Activated CD4-positive, CD25-positive, alpha-beta regulatory T cell treated with anti-CD3 and anti-CD28 coated beads, Interleukin-2, amount 50 U/mL, for 24 hours (primary cell): ENCODE data around the gene JARID2.

Source experiments
- ATAC-seq, 2 donors: fragments of 150-1000 bp; cut with Tn5 transposase; one replicate each; pipeline ENCODE4 v1.10.0; 2021; ENCODE audit warnings: mild to moderate bottlenecking in 1 of 2, moderate library complexity in 1 of 2

The JARID2 gene

DNA sequence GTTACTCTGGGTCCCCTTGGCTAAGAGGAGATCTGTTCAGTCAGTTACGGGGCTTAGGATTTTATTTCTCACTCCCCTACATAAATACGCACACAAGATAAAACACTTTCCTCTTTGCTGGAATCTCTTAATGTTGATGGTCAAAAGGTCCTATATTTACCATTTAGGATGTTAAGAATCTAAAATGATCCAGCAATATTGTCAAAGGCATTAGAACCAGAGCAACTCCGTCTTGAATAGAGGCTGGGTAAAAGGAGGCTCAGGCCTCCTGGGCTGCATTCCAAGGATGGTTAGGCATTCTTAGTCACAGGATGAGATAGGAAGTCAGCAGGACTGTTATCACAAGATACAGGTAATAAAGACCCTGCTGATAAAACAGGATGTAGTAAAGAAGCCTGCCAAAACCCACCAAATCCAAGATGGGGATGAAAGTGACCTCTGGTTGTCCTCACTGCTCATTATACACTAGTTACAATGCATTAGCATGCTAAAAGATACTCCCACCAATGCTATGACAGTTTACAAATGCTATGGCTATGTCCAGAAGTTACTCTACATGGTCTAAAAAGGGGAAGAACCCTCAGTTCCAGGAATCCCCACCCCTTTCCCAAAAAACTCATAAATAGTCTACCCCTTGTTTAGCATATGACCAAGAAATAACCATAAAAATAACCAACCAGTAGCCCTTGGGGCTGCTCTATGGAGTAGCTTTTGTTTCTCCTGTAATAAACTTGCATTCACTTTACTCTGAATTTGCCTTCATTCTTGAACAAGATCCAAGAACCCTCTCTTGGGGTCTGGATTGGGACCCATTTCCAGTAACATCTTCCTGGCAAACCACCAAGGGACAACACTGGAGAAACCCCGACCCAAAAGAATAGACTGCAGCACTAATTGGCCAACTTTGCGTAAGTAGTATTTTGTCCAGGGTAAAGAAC lies 309.5 kb downstream of the JARID2 start:
- no peak for ATAC-seq

DNA sequence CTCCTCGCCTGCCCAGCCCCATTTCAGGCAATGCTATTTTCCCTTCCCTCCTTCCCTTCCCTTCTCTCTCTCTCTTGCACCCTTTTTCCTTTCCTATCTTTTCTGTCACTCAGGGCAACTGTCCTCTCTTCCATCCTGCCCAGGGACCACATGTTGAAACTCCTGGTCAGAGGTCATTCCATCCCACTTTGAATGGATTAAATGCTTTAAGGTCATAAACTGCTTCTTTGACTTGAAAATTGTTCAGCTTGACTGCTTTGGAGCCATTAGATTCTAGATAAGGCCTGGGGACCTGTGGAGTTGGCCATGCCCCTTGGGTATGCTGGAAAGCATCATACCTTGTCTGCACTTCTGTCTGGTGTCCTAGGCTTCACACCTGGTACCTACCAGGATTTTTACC lies 310.8 kb downstream of the JARID2 start:
- no peak for ATAC-seq

DNA sequence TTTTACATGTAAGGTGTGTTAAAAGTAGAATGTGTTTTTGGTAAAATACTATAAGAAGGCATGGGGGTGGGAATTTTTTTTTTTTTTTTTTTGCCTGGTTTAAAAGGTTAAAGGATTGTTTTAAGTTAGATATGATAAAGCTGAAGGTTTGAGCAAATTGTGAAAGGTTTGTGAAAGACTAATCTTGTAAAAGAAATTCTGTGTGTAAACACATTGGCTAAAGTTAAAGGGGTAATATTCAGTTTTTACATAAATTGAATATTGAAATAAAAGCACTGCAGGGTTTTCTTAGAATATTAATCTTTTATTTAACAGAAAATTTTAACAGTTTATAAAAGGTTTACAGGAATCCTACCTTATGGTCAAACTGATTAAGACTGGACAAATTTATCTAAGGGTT lies 311.3 kb downstream of the JARID2 start:
- ATAC-seq, result no peak

DNA sequence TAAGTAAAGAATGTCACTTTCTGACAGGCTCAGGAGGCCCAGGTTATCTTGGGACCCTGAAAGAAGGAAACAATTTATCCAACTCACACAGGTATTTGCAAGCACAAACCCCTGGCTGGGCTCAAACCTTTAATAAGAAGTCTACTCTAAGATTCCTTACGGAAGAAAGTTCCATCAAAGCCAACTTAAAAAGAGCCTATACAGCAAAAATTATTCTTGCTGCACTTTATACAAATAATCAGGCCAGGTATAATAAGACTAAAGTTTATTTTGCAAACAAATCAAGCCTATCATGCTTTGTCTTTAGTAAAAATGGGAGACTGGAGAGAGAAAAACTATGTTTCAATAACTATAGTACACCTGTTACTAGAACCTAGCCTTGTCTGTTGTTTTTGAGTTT lies 314.8 kb downstream of the JARID2 start:
- ATAC-seq, result no peak

DNA sequence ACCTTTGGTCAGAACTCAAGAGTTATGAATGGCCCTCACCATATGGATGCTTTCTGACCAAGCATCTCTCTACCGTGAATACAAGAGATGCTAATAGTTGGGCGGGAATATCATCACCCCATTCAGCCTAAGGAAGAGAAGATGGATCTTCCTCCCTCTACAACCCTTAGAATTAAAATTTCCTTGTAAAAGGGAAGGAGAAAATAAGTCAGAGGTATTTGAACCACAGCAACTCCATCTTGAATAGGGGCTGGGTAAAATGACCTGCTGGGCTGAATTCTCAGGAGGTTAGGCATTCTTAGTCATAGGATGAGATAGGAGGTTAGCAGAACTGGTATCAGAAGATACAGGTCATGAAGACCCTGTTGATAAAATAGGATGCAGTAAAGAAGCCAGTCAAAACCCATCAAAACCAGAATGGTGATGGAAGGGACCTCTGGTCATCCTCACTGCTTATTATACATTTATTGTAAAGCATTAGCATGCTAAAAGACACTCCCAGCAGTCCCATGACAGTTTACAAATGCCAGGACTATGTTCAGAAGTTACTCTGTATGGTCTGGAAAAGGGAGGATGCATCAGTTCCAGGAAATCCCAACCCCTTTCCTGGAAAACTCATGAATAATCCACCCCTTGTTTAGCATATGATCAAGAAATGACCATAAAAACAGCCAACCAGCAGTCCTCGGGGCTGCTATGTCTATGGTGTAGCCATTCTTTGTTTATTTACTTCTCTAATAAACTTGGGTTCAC lies 315.8 kb downstream of the JARID2 start:
- no peak for ATAC-seq

DNA sequence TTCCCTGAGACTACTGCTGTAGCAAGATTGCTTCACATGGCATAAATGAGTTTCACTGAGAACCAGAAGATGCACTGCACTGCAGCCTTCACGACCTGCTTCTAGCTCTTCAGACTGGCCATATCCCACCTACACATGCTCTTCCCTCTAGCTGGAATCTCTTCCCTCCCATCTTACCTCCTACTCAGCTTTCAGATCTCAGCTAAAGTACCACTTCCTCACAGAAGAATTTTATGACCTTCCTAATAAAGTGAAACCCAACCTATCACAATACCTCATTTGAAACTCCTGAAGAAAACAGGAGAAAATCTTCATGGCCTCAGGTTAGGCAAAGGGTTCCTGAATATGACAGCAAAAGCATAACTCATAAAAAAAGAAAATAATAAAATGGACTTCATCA lies 317.1 kb downstream of the JARID2 start:
- no peak for ATAC-seq

DNA sequence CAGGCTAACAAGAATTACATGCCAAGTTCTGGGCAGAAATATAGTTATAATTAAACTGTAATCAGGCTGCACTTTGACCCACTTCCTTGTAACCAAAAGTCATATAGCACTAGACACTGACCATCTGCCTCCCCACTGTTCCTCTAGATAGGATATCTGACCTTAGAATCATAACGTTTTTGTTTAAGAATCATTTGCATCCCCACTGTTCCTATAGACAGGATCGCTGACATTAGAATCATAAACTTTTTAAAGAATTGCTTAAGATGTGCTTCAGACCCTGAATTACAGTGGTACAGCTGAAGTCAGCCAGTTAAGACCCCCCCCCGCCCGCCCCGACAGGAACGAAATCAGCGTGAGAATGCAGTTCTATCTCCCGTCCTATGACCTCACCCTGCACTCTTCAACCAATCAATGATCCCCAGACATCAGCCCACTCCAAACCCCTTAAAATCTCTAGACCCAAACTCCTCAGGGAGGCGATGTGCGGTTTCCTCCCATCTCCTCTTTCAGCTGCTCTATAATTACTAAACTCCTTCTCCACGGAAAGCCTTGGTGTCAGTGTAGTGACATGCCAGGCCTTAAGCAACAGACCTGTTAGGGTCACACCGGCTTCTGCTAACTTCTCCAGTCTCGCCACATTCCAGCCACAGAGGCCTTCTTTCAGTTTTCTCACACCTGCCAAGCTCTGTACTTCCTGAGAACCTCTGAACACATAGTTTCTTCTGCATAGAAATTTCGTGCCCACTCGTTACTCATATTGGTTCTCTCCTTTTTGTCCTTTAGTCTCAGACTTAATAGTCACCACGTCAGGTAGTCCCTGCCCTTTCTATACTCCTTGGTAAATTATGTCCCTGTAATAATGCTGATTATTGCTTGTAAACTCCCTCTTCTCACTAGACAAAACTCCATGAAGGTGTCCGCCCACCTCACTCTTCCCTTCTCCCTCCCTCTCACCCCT lies 323.4 kb downstream of the JARID2 start:
- ATAC-seq, result no peak

DNA sequence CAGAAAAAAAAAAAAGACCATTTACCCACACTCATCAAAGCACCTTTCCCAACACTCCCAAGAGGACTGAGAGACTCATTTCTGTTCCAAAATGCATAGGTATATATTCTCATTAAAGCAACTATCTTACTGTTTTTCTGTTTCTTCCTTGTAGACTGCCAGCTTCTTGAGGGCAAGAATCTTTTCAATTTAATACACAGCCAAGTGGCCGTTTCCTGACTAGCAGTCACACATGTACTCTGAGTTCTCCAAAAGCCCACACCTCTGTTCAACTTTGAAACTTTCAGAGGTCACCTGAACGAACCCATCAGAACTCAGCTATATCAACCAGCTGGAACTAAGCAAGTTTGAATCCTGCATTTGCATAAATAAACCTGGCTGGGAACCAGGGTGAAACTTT lies 324.3 kb downstream of the JARID2 start:
- no peak for ATAC-seq
